ENCODE data around the gene ZNF205. TPM values are rescaled to one million over a fixed set of nuclear protein-coding genes. Genes with fewer than 3 reads are reported as not detected.
A peak's percentile ranks its signal among the peaks of the same experiment; 100 is the strongest.

The ZNF205 gene
- total RNA-seq (2012; rRNA removed) (8.2 and 8.3 TPM in 2 replicates), polyA plus RNA-seq (2012; rRNA removed) (12.7 and 14.5 TPM in 2 replicates), Bru-seq, nascent RNA (percentile 47 among the genes with signal in this experiment), BruChase-seq, experiment 1, labeled RNA remaining after a 6-hour chase (percentile 56 among the genes with signal in this experiment), BruChase-seq, experiment 2, labeled RNA remaining after a 2-hour chase (percentile 48 among the genes with signal in this experiment)
- 9.2 and 18.7 TPM in 2 replicates for polyA plus RNA-seq (2012; cell fraction: cytosol; rRNA removed)
- 15.6 and 43.0 TPM in 2 replicates for polyA plus RNA-seq (2012; cell fraction: nucleus; rRNA removed; ENCODE audit: low replicate concordance)
- long read RNA-seq, partial matches to known transcripts: 6 of 9 reads
- long read RNA-seq, other reads (novel, unspliced or antisense): 0 of 9 reads

- in situ Hi-C loops (cut with MboI; ENCODE audit: low sequenced_read_pairs) (no loop called here), intact Hi-C loops (cut with micrococcal nuclease) (no loop called here), dilution Hi-C loops (cut with HindIII; ENCODE audit: low sequenced_read_pairs, unreplicated experiment) (no loop called here)
- Histone ChIP-seq H2BK15ac (ENCODE audit: low read depth, low read length) (no peak within 1 kb of the TSS), H2AFZ (replicated peaks; ENCODE audit: low read length, poor library complexity) (peak within 1 kb of the TSS; percentile 93), H3K9me1 (ENCODE audit: insufficient read depth, low read length) (peaks cover 2% of the 10 kb centered on the region; the same call in 1 of the 2 replicates), H3K23ac (ENCODE audit: low read depth, low read length) (peak within 1 kb of the TSS; percentile 73), H3K9me3 (ENCODE audit: control insufficient read depth, insufficient read depth, low read length) (no peaks in the 10 kb centered on the region), H4K8ac (ENCODE audit: low read depth in 2 of 2, low read length in 2 of 2) (peak within 1 kb of the TSS; percentile 93 to 100), H3K79me1 (ENCODE audit: low read depth in 1 of 2, low read length in 2 of 2) (peaks cover 27 to 34% of the 10 kb centered on the region in 2 experiments), H2BK20ac (ENCODE audit: low read depth, low read length) (no peak within 1 kb of the TSS), H3K36me3 (ENCODE audit: control insufficient read depth, insufficient read depth, low read length) (peaks cover 18% of the 10 kb centered on the region), H3K56ac (ENCODE audit: extremely low read depth, insufficient read depth, low read length) (peak within 1 kb of the TSS; percentile 43; the same call in 1 of the 2 replicates), H3K4me2 (ENCODE audit: low read depth, low read length) (peak within 1 kb of the TSS; percentile 95), H2BK5ac (ENCODE audit: low read depth, low read length, poor library complexity, severe bottlenecking) (peak within 1 kb of the TSS; percentile 49), H3K4me1 (ENCODE audit: control insufficient read depth, insufficient read depth, low read length) (peaks cover 9% of the 10 kb centered on the region), H2AK9ac (replicated peaks; ENCODE audit: low read depth, low read length, poor library complexity) (peak within 1 kb of the TSS; percentile 97), H2AK5ac (ENCODE audit: low read depth, low read length) (peak within 1 kb of the TSS; percentile 91), H3K4ac (ENCODE audit: low read depth, low read length) (peak within 1 kb of the TSS; percentile 73), H3K27ac (ENCODE audit: insufficient read depth, low read length) (peak within 1 kb of the TSS; percentile 79), H4K20me1 (ENCODE audit: insufficient read depth, low read length) (no peaks in the 10 kb centered on the region), H4K5ac (ENCODE audit: low read depth, low read length) (peak within 1 kb of the TSS; percentile 91), H3K18ac (ENCODE audit: low read depth, low read length) (0 out of 2 replicates have a peak within 1 kb of the TSS, but pooled peaks have one; percentile 16), H3K14ac (replicated peaks; ENCODE audit: low read depth, low read length) (peak within 1 kb of the TSS; percentile 87), H3K4me3 (ENCODE audit: insufficient read depth, low read depth, low read length) (peak within 1 kb of the TSS; percentile 88), H4K91ac (ENCODE audit: insufficient read depth, low read depth, low read length) (peak within 1 kb of the TSS; percentile 49; the same call in 1 of the 2 replicates), H3K9ac (ENCODE audit: low read depth, low read length) (peak within 1 kb of the TSS; percentile 91), H3K27me3 (ENCODE audit: control insufficient read depth, insufficient read depth, low read length) (no peaks in the 10 kb centered on the region), H2BK120ac (ENCODE audit: low read depth, low read length) (no peak within 1 kb of the TSS)
- CTCF ChIA-PET: interaction anchor here (1.2 kb wide), 1 partner anchor 18 kb away, joined by 3 read pairs; no protein-coding TSS in a partner anchor
- ATAC-seq (ENCODE audit: low read depth) (peak; percentile 98), DNase-seq (peak; percentile 70)
- POLR2A ChIA-PET (ENCODE audit: unreplicated experiment): no interaction called here
- TF ChIP-seq MAZ (IDR thresholded peaks at IDR 0.05; ENCODE audit: borderline replicate concordance, low read depth, low read length) (peak; percentile 88), FOS (IDR thresholded peaks at IDR 0.05; ENCODE audit: low read depth, low read length) (no peak), RCOR1 (IDR thresholded peaks at IDR 0.05; ENCODE audit: insufficient replicate concordance, low read length) (peak; percentile 66)
- 1% methylated on average over 7 of the region's 23 CpGs; no CpG with 5 or more reads in 1 of the 2 experiments for WGBS, 2 experiments (ENCODE audit: extremely low coverage in 2 of 2, insufficient read length in 1 of 2)
- BruUV-seq (replicated peaks): no TSS peak
Observed at GRCh38 chr16:3112058-3112880, at the start of gene ZNF205. ZNF205 (plus strand) TSS chr16:3112586; CDS start chr16:3113431, 845 bp downstream.
